ENCODE measurements around the gene ADK. TPM values are rescaled to one million over a fixed set of nuclear protein-coding genes. Genes with fewer than 3 reads are reported as not detected.

The ADK gene
- total RNA-seq, 1 experiment from 2014 or later, result 159 TPM

DNA sequence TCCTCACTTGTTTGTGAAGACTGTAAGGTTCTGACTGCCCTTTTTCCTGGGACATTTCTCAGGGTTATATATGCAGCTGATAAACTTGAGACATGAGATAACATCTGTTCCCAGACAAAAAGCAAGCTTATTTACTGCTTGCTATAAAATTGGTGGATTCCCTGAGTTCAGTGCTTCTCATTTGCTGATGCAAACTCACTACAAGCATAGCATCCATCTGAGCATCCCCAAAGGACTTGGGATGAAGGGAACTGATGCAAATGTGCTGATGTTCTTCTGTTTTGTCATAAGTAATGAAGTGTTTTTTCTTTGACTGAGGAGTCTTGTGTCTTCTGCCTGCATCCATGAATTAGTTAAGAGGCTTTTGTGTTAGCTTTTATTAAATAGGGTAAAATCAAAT, 183.2 kb downstream of the ADK start:
- no peaks in the 10 kb centered on the region for H3K36me3 ChIP-seq (ENCODE audit: low read depth)
- no peak overlapping the region for H2AFZ ChIP-seq
- intact Hi-C loops (cut with micrococcal nuclease; ENCODE audit: unreplicated experiment), result no loop called here
- BruUV-seq (replicated peaks), result no TSS peak
- H3K27ac ChIP-seq, result no peak overlapping the region
- no peaks in the 10 kb centered on the region for H3K27me3 ChIP-seq (ENCODE audit: insufficient read depth, low read depth)
- POLR2A ChIA-PET (ENCODE audit: unreplicated experiment), result interaction anchor here (0.6 kb wide), 1 partner anchor 37 kb away, joined by 3 read pairs; no protein-coding TSS in a partner anchor
- no peaks in the 10 kb centered on the region for H3K9me3 ChIP-seq (ENCODE audit: insufficient read depth, low read depth)
- CTCF ChIA-PET, result no interaction called here
- no peaks in the 10 kb centered on the region for H3K79me2 ChIP-seq (ENCODE audit: low read depth)
- H3K4me3 ChIP-seq, result no peak overlapping the region
- H3F3A ChIP-seq (ENCODE audit: insufficient read depth, low read depth), result 0 out of 2 replicates have a peak, but pooled peaks cover 4% of the 10 kb centered on the region
- H4K20me1 ChIP-seq (ENCODE audit: insufficient read depth), result no peaks in the 10 kb centered on the region; the same call in 1 of the 2 replicates
- H3K4me2 ChIP-seq, result no peak overlapping the region
- no peaks in the 10 kb centered on the region; the same call in 1 of the 2 replicates for H3K9me2 ChIP-seq (ENCODE audit: insufficient read depth)
- H3K4me1 ChIP-seq (replicated peaks; ENCODE audit: insufficient read depth), result no peaks in the 10 kb centered on the region
- TF ChIP-seq, protein P1, sequence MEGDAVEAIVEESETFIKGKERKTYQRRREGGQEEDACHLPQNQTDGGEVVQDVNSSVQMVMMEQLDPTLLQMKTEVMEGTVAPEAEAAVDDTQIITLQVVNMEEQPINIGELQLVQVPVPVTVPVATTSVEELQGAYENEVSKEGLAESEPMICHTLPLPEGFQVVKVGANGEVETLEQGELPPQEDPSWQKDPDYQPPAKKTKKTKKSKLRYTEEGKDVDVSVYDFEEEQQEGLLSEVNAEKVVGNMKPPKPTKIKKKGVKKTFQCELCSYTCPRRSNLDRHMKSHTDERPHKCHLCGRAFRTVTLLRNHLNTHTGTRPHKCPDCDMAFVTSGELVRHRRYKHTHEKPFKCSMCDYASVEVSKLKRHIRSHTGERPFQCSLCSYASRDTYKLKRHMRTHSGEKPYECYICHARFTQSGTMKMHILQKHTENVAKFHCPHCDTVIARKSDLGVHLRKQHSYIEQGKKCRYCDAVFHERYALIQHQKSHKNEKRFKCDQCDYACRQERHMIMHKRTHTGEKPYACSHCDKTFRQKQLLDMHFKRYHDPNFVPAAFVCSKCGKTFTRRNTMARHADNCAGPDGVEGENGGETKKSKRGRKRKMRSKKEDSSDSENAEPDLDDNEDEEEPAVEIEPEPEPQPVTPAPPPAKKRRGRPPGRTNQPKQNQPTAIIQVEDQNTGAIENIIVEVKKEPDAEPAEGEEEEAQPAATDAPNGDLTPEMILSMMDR (conservative IDR thresholded peaks at IDR 0.05), result no peak
- TF ChIP-seq EZH2 (IDR thresholded peaks at IDR 0.05; ENCODE audit: low read depth), result no peak
- no peak for DNase-seq

DNA sequence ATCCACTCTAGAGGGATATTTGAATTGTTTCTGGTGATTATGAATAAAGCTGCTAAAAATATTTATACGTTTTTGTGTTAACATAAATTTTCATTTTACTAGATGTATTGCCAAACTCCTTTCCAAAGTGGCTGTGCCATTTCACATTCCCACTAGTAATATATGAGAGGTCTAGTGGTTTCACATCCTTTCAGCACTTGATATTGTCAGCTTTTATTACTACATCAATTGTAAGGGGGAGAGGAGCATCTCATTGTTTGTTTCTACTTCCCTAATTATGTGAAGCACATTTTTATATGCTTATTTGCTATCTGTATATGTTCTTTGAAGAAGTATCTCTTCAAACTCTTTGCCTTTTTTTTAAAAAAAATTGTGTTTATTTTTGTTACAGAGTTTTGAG, 184.5 kb downstream of the ADK start:
- Histone ChIP-seq H3F3A (ENCODE audit: insufficient read depth, low read depth) (no peaks in the 10 kb centered on the region; the same call in 1 of the 2 replicates), H3K9me3 (ENCODE audit: insufficient read depth, low read depth) (no peaks in the 10 kb centered on the region), H3K27ac (no peak overlapping the region), H3K36me3 (ENCODE audit: low read depth) (no peaks in the 10 kb centered on the region), H3K4me1 (replicated peaks; ENCODE audit: insufficient read depth) (no peaks in the 10 kb centered on the region), H3K9me2 (ENCODE audit: insufficient read depth) (no peaks in the 10 kb centered on the region; the same call in 1 of the 2 replicates), H4K20me1 (ENCODE audit: insufficient read depth) (no peaks in the 10 kb centered on the region; the same call in 1 of the 2 replicates), H2AFZ (no peak overlapping the region), H3K27me3 (ENCODE audit: insufficient read depth, low read depth) (no peaks in the 10 kb centered on the region), H3K4me3 (no peak overlapping the region), H3K79me2 (ENCODE audit: low read depth) (no peaks in the 10 kb centered on the region), H3K4me2 (no peak overlapping the region)
- intact Hi-C loops (cut with micrococcal nuclease; ENCODE audit: unreplicated experiment), result no loop called here
- BruUV-seq (replicated peaks), result no TSS peak
- no peak for DNase-seq
- ChIA-PET CTCF (no interaction called here), POLR2A (ENCODE audit: unreplicated experiment) (no interaction called here)
- TF ChIP-seq, protein P1 (conservative IDR thresholded peaks at IDR 0.05), result no peak
- no peak for TF ChIP-seq EZH2 (IDR thresholded peaks at IDR 0.05; ENCODE audit: low read depth)

GRCh38 chr10:74337330-74338016, 186.5 kb downstream of the ADK start:
- CTCF ChIA-PET, result interaction anchor here (0.6 kb wide), 1 partner anchor 22 kb away, joined by 4 read pairs; no protein-coding TSS in a partner anchor
- Histone ChIP-seq H3F3A (ENCODE audit: insufficient read depth, low read depth) (no peaks in the 10 kb centered on the region; the same call in 1 of the 2 replicates), H3K36me3 (ENCODE audit: low read depth) (no peaks in the 10 kb centered on the region), H2AFZ (no peak overlapping the region), H3K4me2 (no peak overlapping the region), H3K27ac (no peak overlapping the region), H4K20me1 (ENCODE audit: insufficient read depth) (no peaks in the 10 kb centered on the region), H3K9me2 (ENCODE audit: insufficient read depth) (no peaks in the 10 kb centered on the region; the same call in 1 of the 2 replicates), H3K79me2 (ENCODE audit: low read depth) (no peaks in the 10 kb centered on the region), H3K9me3 (ENCODE audit: insufficient read depth, low read depth) (no peaks in the 10 kb centered on the region), H3K27me3 (ENCODE audit: insufficient read depth, low read depth) (no peaks in the 10 kb centered on the region), H3K4me3 (no peak overlapping the region), H3K4me1 (replicated peaks; ENCODE audit: insufficient read depth) (no peaks in the 10 kb centered on the region)
- no TSS peak for BruUV-seq (replicated peaks)
- POLR2A ChIA-PET (ENCODE audit: unreplicated experiment), result interaction anchor here (0.6 kb wide), 1 partner anchor 160 kb away, joined by 8 read pairs; no protein-coding TSS in a partner anchor
- TF ChIP-seq, protein P1 (conservative IDR thresholded peaks at IDR 0.05), result no peak
- no peak for TF ChIP-seq EZH2 (IDR thresholded peaks at IDR 0.05; ENCODE audit: low read depth)
- intact Hi-C loops (cut with micrococcal nuclease; ENCODE audit: unreplicated experiment), result no loop called here
- DNase-seq, result no peak
